Measurements from ENCODE around the gene GPER1. TPM values are rescaled to one million over a fixed set of nuclear protein-coding genes. Genes with fewer than 3 reads are reported as not detected.

Gene GPER1
- total and polyA plus RNA-seq, 2 donors (not counting 3 experiments of a cell fraction or from before 2014, with no cell fraction given): 0.77 to 2.3 TPM

GRCh38 chr7:1111156-1111555 lies 23.2 kb downstream of the GPER1 start:
- Histone ChIP-seq H3K79me2 (ENCODE audit: control insufficient read depth, insufficient read depth, low read length) (no peaks in the 10 kb centered on the region), H2AFZ (ENCODE audit: low read depth, low read length) (no peak overlapping the region), H3K27ac (ENCODE audit: insufficient read depth, low read depth, low read length) (no peak overlapping the region), H4K20me1 (replicated peaks; ENCODE audit: control insufficient read depth, extremely low read depth, insufficient read depth, low read length) (no peaks in the 10 kb centered on the region), H3K9me3 (replicated peaks; ENCODE audit: control insufficient read depth, insufficient read depth, low read length) (no peaks in the 10 kb centered on the region), H3K36me3 (ENCODE audit: control insufficient read depth in 2 of 2, extremely low read depth in 1 of 2, insufficient read depth in 2 of 2, low read length in 2 of 2) (no peaks in the 10 kb centered on the region), H3K4me2 (ENCODE audit: insufficient read depth, low read length) (no peak overlapping the region), H3K9me1 (replicated peaks; ENCODE audit: control insufficient read depth, extremely low read depth, insufficient read depth, low read length) (no peaks in the 10 kb centered on the region), H3K27me3 (ENCODE audit: control insufficient read depth in 2 of 2, insufficient read depth in 2 of 2, low read length in 2 of 2) (no peaks in the 10 kb centered on the region), H3K9ac (replicated peaks; ENCODE audit: extremely low read depth, insufficient read depth, low read length) (no peak overlapping the region), H3K4me3 (replicated peaks in 1 of 3; ENCODE audit: insufficient read depth in 1 of 3, low read depth in 1 of 3, low read length in 3 of 3) (no peak overlapping the region), H3K4me1 (ENCODE audit: control insufficient read depth, extremely low read depth, insufficient read depth, low read length) (peaks cover 7% of the 10 kb centered on the region)
- ChIA-PET CTCF (interaction anchor here (0.9 to 3.4 kb wide), 2 partner anchors 13 to 25 kb away, joined by 3 to 20 read pairs; no protein-coding TSS in a partner anchor), POLR2A (no interaction called here)
- no peak for TF ChIP-seq GATA2 (IDR thresholded peaks at IDR 0.05; ENCODE audit: insufficient read depth, insufficient read length, low read depth, low read length)
- TF ChIP-seq EZH2 (IDR thresholded peaks at IDR 0.05; ENCODE audit: borderline replicate concordance, low read depth, low read length, severe bottlenecking): no peak
- TF ChIP-seq MAX (IDR thresholded peaks at IDR 0.05; ENCODE audit: insufficient read depth, insufficient read length): no peak
- TF ChIP-seq POLR2AphosphoS5 (IDR thresholded peaks at IDR 0.05; ENCODE audit: insufficient read depth, low read depth, low read length): no peak
- no peak for TF ChIP-seq JUN (IDR thresholded peaks at IDR 0.05; ENCODE audit: borderline replicate concordance, insufficient read depth, insufficient read length, low read depth)
- FAIRE-seq (no peak), DNase-seq (ENCODE audit: low read depth, low spot score) (no peak)
- no TSS peak for BruUV-seq (replicated peaks)
- intact Hi-C loops (cut with micrococcal nuclease) (no loop called here), dilution Hi-C loops (cut with MboI; ENCODE audit: extremely low pct_ligation_motif_present, low sequenced_read_pairs) (no loop called here)

- dilution Hi-C loops (cut with MboI; ENCODE audit: extremely low pct_ligation_motif_present, low sequenced_read_pairs): no loop called here
- no TSS peak for BruUV-seq (replicated peaks)
- H3K9ac ChIP-seq (replicated peaks; ENCODE audit: extremely low read depth, insufficient read depth, low read length): no peak overlapping the region
These were observed 24.2 kb downstream of the GPER1 start for GRCh38 chr7:1112109-1112508.

More at GRCh38 chr7:1112109-1112508, 24.2 kb downstream of the GPER1 start:
- Histone ChIP-seq H3K79me2 (ENCODE audit: control insufficient read depth, insufficient read depth, low read length) (no peaks in the 10 kb centered on the region), H2AFZ (ENCODE audit: low read depth, low read length) (no peak overlapping the region), H3K27ac (ENCODE audit: insufficient read depth, low read depth, low read length) (no peak overlapping the region), H3K36me3 (ENCODE audit: control insufficient read depth in 2 of 2, extremely low read depth in 1 of 2, insufficient read depth in 2 of 2, low read length in 2 of 2) (no peaks in the 10 kb centered on the region), H3K4me3 (replicated peaks in 1 of 3; ENCODE audit: insufficient read depth in 1 of 3, low read depth in 1 of 3, low read length in 3 of 3) (no peak overlapping the region), H3K9me1 (replicated peaks; ENCODE audit: control insufficient read depth, extremely low read depth, insufficient read depth, low read length) (no peaks in the 10 kb centered on the region), H3K4me2 (ENCODE audit: insufficient read depth, low read length) (no peak overlapping the region), H3K27me3 (ENCODE audit: control insufficient read depth in 2 of 2, insufficient read depth in 2 of 2, low read length in 2 of 2) (no peaks in the 10 kb centered on the region), H3K4me1 (ENCODE audit: control insufficient read depth, extremely low read depth, insufficient read depth, low read length) (peaks cover 7% of the 10 kb centered on the region), H3K9me3 (replicated peaks; ENCODE audit: control insufficient read depth, insufficient read depth, low read length) (no peaks in the 10 kb centered on the region), H4K20me1 (replicated peaks; ENCODE audit: control insufficient read depth, extremely low read depth, insufficient read depth, low read length) (no peaks in the 10 kb centered on the region)
- CTCF ChIA-PET: interaction anchor here (1.3 to 3.4 kb wide), 4 partner anchors 10 to 119 kb away, joined by 7 to 20 read pairs (median 10); partner anchors contain the start of gene GPER1
- intact Hi-C loops (cut with micrococcal nuclease): no loop called here
- DNase-seq (ENCODE audit: low read depth, low spot score): peak; percentile 74
- FAIRE-seq: peak; percentile 71
- POLR2A ChIA-PET: interaction anchor here (1.0 kb wide), 1 partner anchor 11 kb away, joined by 4 read pairs; no protein-coding TSS in a partner anchor
- TF ChIP-seq POLR2AphosphoS5 (IDR thresholded peaks at IDR 0.05; ENCODE audit: insufficient read depth, low read depth, low read length) (no peak), FOS (IDR thresholded peaks at IDR 0.05; ENCODE audit: borderline replicate concordance, insufficient read depth, low read length) (no peak)
